CD4-positive, alpha-beta T cell treated with Interleukin-17A for 4 hours (primary cell): ENCODE measurements around the gene NOTUM.

Experiments used
- DNase-seq: peaks from one replicate; pipeline ENCODE4 v3.0.0-alpha.2; 2020; ENCODE audit warnings: mixed read lengths

Gene NOTUM

DNA sequence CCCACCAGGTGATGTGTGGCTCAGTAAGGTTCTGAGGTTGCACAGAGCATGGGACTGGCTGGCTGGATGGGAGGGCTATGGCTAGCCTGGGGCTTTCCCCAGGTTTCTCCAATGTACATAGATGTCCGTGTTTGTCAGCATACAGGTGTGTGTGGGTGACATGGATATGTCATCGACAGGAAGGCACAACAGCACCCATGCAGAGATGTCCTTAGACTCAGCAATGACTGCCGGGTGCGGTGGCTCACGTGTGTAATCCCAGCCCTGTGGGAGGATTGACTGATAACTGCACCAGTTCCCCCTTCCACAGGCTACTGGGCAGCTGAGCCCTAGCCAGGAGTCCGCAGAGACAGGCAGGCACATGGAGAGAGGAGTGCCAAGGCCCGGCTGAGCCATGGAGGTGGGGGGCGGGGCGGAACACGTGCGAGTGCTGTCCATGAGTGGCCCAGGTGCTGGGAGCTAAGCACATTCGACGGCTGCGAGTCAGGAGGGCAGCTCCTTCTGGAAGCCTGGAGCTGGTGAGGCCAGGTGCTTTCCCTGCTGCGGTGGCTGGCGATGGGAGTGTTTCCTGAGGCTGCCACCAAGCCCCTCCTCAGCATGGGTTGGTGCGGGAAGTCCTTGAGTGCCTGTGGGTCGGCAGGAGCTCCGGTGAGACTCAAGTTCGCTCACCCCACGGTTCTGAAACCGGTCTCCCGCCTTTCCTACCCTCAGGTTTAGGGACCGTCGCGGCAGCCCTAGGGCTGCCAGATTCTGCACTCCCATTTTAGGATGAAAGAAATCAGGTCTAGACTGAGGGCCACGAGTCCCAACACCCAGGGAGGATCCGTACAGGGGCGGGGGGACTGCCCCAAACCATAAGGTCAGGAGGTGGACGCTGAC lies 15.6 kb upstream of the NOTUM start:
- peak; percentile 43 for DNase-seq

DNA sequence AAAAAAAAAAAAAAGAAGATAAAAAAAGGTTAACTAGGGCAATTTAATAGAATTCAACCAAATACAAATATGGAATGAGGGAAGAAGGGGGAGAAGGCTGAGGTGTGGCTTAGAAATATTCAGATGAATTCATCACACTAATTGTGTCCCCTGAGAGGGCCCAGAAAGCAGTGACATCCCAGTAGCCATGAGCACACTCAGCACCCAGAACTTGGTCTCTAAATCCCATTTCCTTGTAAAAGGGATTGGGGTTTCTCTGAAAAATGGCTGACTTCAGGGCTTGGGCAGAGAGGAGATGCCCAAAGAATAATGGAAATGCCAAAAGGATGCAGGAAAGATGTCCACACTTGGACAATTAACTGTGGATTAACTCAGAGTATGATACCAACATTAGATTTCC lies 12.4 kb upstream of the NOTUM start:
- DNase-seq: no peak

DNA sequence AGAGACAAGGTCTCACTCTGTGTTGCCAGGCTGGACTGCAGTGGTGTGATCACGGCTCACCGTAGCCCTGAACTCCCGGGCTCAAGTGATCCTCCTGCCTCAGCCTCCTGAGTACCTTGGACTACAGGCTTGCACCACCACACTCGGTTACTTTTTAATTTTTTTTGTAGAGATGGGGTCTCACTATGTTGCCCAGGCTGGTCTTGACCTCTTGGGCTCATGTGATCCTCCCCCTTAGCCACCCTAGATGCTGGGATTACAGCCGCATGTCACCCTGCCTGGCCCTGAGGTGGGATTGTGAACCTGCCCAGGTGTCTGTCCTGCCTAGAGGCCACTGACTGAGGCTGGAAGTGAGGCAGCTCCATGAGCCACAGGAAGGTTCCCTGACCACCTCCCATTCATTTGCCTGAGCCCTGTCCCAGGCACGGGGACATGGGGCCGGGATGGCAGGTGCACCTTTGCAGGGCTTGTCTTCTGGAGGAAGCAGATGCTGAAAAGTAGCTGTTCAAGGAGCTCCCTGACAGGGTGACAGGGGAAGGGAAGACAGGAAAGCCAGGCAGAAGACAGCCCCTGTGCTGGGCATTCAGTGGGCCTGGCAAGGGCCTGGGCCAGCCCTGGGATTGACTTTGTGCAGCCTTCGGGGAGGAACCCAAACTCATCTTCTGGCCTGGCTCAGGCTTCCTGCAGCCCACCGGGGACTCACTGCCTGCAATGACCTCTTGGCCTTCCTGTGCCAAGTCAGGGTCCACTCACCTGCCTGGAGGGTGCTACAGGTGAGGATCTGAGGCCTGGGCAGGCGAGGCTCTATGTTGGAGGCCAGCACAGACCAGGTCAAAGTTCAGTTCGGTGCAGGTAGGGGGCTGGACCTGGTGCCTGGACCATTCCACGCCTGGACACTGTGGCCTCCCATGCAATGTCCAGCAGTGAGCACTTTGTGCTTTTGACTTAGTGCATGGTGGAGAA lies 8.1 kb upstream of the NOTUM start:
- no peak for DNase-seq

DNA sequence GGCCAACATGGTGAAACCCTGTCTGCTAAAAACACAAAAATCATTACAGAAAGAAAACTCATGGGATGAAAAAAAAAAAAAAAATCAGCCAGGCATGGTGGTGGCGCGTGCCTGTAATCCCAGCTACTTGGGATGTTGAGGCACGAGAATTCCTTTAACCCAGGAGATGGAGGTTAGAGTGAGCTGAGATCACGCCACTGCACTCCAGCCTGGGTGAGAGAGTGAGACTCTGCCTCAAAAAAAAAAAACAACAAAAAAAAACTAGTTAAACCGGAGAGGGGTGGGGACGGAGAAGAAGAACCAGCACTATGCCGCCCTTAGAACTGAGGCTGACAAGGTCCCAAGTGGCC lies 7.4 kb upstream of the NOTUM start:
- DNase-seq: no peak

GRCh38 chr17:81967533-81968395 lies 6.8 kb upstream of the NOTUM start:
- peak; percentile 93 for DNase-seq

DNA sequence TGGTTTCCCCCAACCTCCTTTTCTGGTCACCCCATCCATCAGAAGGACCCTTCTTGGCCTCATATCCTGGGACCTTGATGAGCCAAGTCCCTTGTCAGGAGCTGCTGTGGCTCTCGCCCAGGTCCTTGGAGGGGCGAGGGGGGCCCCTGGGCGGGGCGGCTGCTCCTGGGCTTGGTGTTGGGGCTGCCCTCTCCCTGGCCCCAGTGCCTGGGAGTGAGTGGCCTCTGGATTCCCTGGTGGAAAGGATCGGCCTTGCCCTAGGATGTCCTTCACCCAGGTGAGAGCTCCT lies 6.2 kb upstream of the NOTUM start:
- no peak for DNase-seq

GRCh38 chr17:81966343-81967243 lies 5.6 kb upstream of the NOTUM start:
- peak; percentile 13 for DNase-seq

- no peak for DNase-seq
These were observed 3.3 kb upstream of the NOTUM start for GRCh38 chr17:81964081-81964849.

DNA sequence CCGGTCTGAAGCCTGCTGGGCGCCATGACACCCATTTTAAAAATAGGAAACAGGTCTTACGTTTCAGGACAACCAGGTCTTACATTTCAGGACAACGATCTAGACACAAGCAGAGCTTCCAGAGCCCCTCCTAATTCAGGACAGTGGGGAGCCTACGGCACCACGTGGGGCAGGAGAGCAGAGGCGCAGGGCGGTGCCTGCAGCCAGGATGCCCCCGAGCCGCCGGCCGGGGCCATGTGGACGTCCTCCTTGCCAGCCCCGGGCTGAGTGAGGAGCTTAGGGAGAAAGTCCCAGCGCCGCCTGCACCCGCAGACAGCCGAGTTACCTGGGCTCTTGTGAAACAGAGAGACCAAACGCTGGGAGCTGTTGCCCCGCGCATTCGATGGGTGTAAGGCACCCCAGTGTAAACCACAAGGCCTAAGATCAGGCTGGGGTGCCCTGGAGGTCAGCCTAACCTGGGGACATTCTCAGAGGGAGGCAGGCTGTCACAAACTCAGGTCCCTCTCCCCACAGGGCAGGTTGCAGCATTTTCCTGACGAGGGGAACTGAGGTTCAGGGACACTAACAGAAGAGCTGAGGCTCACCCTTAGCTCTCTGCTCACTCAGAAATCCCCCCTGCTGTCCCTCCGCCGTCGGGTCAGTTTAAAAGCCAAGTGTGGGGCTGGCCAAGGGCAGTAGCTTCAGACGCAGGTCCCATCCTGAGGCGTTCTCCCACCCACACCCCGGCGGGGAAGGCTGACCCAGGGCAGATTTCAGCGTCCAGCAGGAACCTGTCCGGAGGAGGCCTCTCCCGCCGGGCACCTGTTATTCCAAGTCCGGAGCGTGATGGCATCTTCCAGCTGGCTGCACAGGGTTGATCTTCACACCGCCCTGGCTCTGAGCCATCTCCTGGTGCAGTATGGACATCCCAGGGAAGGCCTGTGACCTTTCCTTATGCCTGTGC lies 1.8 kb upstream of the NOTUM start:
- no peak for DNase-seq

- DNase-seq: no peak
These were observed 823 bp upstream of the NOTUM start for GRCh38 chr17:81961521-81962498.

- peak; percentile 27 for DNase-seq
These were observed 643 bp downstream of the NOTUM start for GRCh38 chr17:81960130-81960958.

DNA sequence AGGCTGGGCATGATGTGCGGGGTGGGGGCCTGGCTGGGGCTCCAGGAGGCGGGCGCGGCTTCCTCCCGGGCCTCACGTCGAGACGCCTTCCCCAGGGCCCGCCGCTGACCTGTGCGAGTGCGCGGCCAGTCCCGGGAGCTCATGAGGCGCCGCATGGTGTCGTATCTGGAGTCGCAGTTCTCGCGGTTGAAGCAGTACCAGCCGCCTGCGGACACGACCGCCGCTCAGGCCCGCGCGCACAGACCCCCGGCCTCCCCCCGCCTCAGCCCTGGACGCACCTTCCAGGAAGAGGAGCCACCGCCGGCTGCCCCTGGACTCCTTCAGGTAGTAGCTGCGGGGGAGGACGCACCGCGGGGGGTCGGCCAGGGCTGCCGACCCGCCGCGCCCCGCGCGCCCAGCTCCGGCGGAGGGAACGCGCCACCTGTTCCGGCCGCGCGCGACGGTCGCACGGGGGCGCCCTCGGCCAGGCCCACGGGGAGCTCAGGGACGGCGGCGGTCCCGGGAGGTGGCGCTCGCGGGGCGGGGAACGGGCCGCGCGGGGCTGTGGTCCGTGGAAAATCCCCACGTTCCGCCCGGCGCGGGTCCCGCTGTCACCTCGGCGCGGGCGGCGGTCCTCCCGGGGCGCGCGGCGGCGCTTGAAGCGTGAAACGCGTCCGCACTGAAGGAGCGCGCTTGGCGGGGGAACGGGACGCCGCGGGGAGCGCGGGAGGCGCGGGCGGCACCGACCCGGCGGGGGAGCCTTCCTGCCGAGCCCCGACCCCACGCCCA lies 1.4 kb downstream of the NOTUM start:
- peak; percentile 90 for DNase-seq

DNA sequence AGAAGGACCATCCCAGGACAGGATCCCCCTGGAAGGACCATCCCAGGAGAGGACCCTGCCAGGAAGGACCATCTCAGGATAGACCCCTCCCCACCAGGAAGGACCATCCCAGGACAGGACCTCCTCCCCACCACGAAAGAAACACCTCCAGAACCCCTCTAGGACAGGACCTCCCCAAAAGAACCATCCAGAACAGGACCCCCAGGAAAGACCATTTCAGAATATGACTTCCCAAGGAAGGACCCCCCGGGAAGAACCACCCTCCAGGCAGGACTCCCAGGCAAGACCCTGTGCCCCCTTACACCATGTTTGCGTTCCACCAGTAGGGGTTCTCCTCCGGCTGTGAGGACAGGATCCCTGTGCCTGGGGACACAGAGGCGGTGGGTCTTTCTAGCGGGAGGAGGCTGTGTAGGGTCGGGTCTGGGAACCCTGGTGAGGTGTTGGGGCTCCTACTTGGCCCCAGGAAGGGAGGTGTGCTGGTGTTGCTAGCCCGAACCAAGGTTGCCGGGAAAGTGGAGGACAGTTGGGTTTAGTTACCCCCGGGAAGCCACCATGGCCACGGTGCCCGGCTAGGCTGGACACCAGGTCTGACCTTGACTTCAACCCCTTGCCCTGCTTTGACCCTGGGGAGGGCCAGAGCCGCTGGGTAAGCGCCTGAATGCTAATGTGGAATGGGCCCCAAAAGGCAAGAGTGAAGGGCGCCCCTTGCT lies 2.2 kb downstream of the NOTUM start:
- no peak for DNase-seq

DNA sequence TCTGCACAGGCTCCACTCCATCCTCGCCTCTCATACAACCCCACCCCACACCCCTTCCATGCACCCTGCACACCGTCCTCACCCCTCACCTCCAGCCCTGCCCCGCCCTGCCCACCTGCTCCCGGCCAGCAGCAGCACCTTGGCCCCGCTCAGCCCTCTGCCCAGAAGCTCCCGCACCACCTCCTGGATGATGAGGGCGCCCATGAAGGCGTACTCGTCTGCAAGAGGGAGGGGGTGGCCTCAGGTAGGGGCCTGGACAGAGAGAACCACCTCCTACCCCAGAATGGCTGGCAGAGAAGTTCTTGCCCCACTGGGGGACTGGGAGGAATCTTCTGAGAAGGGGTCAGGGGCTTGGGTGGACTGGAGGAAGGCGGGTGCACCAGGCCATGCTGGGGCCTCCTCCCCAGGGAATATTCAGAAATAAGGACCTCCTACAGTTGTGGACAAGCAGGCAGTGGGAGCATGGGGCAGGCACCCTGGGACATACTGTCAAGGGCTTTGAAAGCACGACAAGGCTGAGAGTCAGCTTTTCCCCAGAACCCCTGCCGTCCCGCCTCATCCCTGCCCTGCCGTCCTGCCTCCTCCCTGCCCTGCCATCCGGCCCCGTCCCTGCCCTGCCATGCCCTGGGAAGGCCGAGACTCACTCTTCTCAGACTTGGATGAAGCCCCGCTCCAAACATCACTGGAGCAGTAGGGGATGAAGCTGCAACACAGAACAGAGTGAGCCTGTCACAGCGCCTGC lies 3.1 kb downstream of the NOTUM start:
- DNase-seq: no peak
